Keratinocyte (primary cell): ENCODE data around the gene SLC41A1. TPM values are rescaled to one million over a fixed set of nuclear protein-coding genes. Genes with fewer than 3 reads are reported as not detected.

Experiments
- DNase-seq: peaks from one replicate; pipeline ENCODE4 v3.0.0-alpha.2; 2011; ENCODE audit warnings: low read depth, missing footprints, low spot score
- FAIRE-seq: peaks from 2 replicates; lab custom pipeline; 2011; peaks lifted over from hg19 to GRCh38; lab: Jason Lieb, UNC
- H2AFZ ChIP-seq: 2 replicates; pipeline ENCODE4 v1.6.0; 2012; ENCODE audit warnings: low read length, control low read depth, inconsistent platforms; ENCODE audit not compliant: control insufficient read depth
- H3K27ac ChIP-seq: 2 replicates; pipeline ENCODE4 v1.5.1; 2011; ENCODE audit warnings: low read length; ENCODE audit not compliant: control insufficient read depth, insufficient read depth
- H3K27me3 ChIP-seq: 3 replicates; pipeline ENCODE4 v1.6.0; 2011; ENCODE audit warnings: low read length; ENCODE audit not compliant: control insufficient read depth, insufficient read depth; ENCODE audit errors: extremely low read depth
- H3K36me3 ChIP-seq, 2 experiments: 2 replicates in 1 of 2; 3 replicates in 1 of 2; pipeline ENCODE4 v1.5.1; 2011; ENCODE audit warnings: low read length in 2 of 2, mild to moderate bottlenecking in 1 of 2; ENCODE audit not compliant: control insufficient read depth in 2 of 2, insufficient read depth in 2 of 2; ENCODE audit errors: extremely low read depth in 1 of 2
- H3K4me1 ChIP-seq: 3 replicates; pipeline ENCODE4 v1.5.1; 2011; ENCODE audit warnings: low read length; ENCODE audit not compliant: control insufficient read depth, insufficient read depth; ENCODE audit errors: extremely low read depth
- H3K4me2 ChIP-seq: 3 replicates; pipeline ENCODE4 v1.6.0; 2011; ENCODE audit warnings: low read depth, low read length; ENCODE audit not compliant: control insufficient read depth, insufficient read depth; ENCODE audit errors: extremely low read depth
- H3K4me3 ChIP-seq, 3 experiments: fragments of 200-600 bp in 1 of 3; sonication (generic) in 1 of 3; 2 replicates in 2 of 3; 3 replicates in 1 of 3; pipeline ENCODE4 v1.5.1; 2011 to 2016; ENCODE audit warnings: low read length in 3 of 3, mild to moderate bottlenecking in 3 of 3, control low read depth in 2 of 3, inconsistent platforms in 1 of 3, low read depth in 1 of 3, mixed read lengths in 1 of 3, mixed run types in 1 of 3, moderate library complexity in 1 of 3; ENCODE audit not compliant: control insufficient read depth in 2 of 3, insufficient read depth in 2 of 3; ENCODE audit errors: extremely low read depth in 1 of 3
- H3K79me2 ChIP-seq: 2 replicates; pipeline ENCODE4 v1.6.0; 2012; ENCODE audit warnings: low read length; ENCODE audit not compliant: control insufficient read depth, insufficient read depth
- H3K9ac ChIP-seq: 3 replicates; pipeline ENCODE4 v1.6.0; 2011; ENCODE audit warnings: low read length; ENCODE audit not compliant: control insufficient read depth, insufficient read depth; ENCODE audit errors: extremely low read depth
- H3K9me1 ChIP-seq: 3 replicates; pipeline ENCODE4 v1.6.0; 2011; ENCODE audit warnings: low read length; ENCODE audit not compliant: control insufficient read depth, insufficient read depth; ENCODE audit errors: extremely low read depth
- H3K9me3 ChIP-seq: 2 replicates; pipeline ENCODE4 v1.5.1; 2012; ENCODE audit warnings: low read depth, low read length; ENCODE audit not compliant: control insufficient read depth
- H4K20me1 ChIP-seq: 3 replicates; pipeline ENCODE4 v1.6.0; 2011; ENCODE audit warnings: low read length; ENCODE audit not compliant: control insufficient read depth, insufficient read depth; ENCODE audit errors: extremely low read depth
- CTCF ChIP-seq, 3 experiments: IDR thresholded peaks in 1 of 3; conservative IDR thresholded peaks in 1 of 3; optimal IDR thresholded peaks in 1 of 3; 2 replicates in 2 of 3; 3 replicates in 1 of 3; pipeline versions ENCODE3 to v1.5.1; 2011; ENCODE audit warnings: low read length in 3 of 3, mild to moderate bottlenecking in 3 of 3, moderate library complexity in 2 of 3, control low read depth in 1 of 3, inconsistent platforms in 1 of 3; ENCODE audit not compliant: insufficient read depth in 2 of 3; ENCODE audit errors: extremely low read depth in 1 of 3
- EZH2 ChIP-seq: IDR thresholded peaks from one replicate; pipeline ENCODE4 v1.6.1; 2012; ENCODE audit warnings: inconsistent platforms, mild to moderate bottlenecking, low read length, moderate library complexity
- dilution Hi-C: fragments of 300-500 bp; cut with MboI; formaldehyde crosslinking; loops from one replicate; pipeline ENCODE4 v1.7.0; 2020; ENCODE audit warnings: low sequenced_read_pairs; ENCODE audit not compliant: extremely low pct_ligation_motif_present
- polyA plus RNA-seq, 5 experiments: library from polyadenylated mRNA; depleted of rRNA in 3 of 5; stranded (reverse) in 3 of 5; stranded (forward) in 1 of 5; unstranded in 1 of 5; fragments of >200 nt; gene quantifications; 1 replicate in 1 of 5; 2 replicates in 3 of 5; 3 replicates in 1 of 5; pipeline versions ENCODE4 v1.2.1 to v1.2.3, GENCODE V29; 2011 to 2012; ENCODE audit warnings: missing spikeins in 2 of 5, low read depth in 1 of 5, low replicate concordance in 1 of 5

Gene SLC41A1
- polyA plus RNA-seq, 1 donor (not counting 4 experiments of a cell fraction or from before 2014, with no cell fraction given), result 21.7 TPM

- H3K27me3 ChIP-seq, result no peaks in the 10 kb centered on the region
- H3K27ac ChIP-seq, result no peak overlapping the region
- peaks cover 22% of the 10 kb centered on the region for H3K79me2 ChIP-seq
- H3K9me1 ChIP-seq, result no peaks in the 10 kb centered on the region
- no peak overlapping the region for H3K4me3 ChIP-seq
- dilution Hi-C loops, result no loop called here
- H3K9ac ChIP-seq, result no peak overlapping the region
- FAIRE-seq (no peak), DNase-seq (no peak)
- TF ChIP-seq CTCF (optimal IDR thresholded peaks at IDR 0.05 in 1 of 3, IDR thresholded peaks at IDR 0.05 in 1 of 3, conservative IDR thresholded peaks at IDR 0.05 in 1 of 3; ENCODE audit: extremely low read depth in 1 of 3, insufficient read depth in 2 of 3, low read length in 3 of 3) (no peak), EZH2 (no peak)
- no peak overlapping the region for H3K4me2 ChIP-seq
- no peak overlapping the region for H2AFZ ChIP-seq
- H3K36me3 ChIP-seq, result peaks cover 7 to 14% of the 10 kb centered on the region in 2 experiments
- H4K20me1 ChIP-seq, result no peaks in the 10 kb centered on the region
- H3K9me3 ChIP-seq, result no peaks in the 10 kb centered on the region
- H3K4me1 ChIP-seq, result peaks cover 13% of the 10 kb centered on the region
Observed at GRCh38 chr1:205804605-205805004, 8.4 kb downstream of the SLC41A1 start.

- Histone ChIP-seq H3K9ac (no peak overlapping the region), H3K4me3 (no peak overlapping the region), H3K79me2 (peaks cover 22% of the 10 kb centered on the region), H3K9me3 (no peaks in the 10 kb centered on the region), H4K20me1 (no peaks in the 10 kb centered on the region), H3K4me1 (peaks cover 15% of the 10 kb centered on the region), H3K27me3 (no peaks in the 10 kb centered on the region), H3K9me1 (no peaks in the 10 kb centered on the region), H3K27ac (no peak overlapping the region), H2AFZ (no peak overlapping the region), H3K4me2 (no peak overlapping the region), H3K36me3 (peaks cover 6 to 10% of the 10 kb centered on the region in 2 experiments)
- FAIRE-seq (no peak), DNase-seq (no peak)
- TF ChIP-seq EZH2, result no peak
- no peak for TF ChIP-seq CTCF (optimal IDR thresholded peaks at IDR 0.05 in 1 of 3, IDR thresholded peaks at IDR 0.05 in 1 of 3, conservative IDR thresholded peaks at IDR 0.05 in 1 of 3; ENCODE audit: extremely low read depth in 1 of 3, insufficient read depth in 2 of 3, low read length in 3 of 3)
- dilution Hi-C loops, result no loop called here
Observed at GRCh38 chr1:205803986-205804385, 9.0 kb downstream of the SLC41A1 start.
